HG02981 (cell line): ENCODE measurements around the gene GAS6.
"Not testable (repeated sequence)": the region's sequence is repeated elsewhere in the genome, so short reads cannot be mapped to it uniquely, and the experiment has no call there.

ENCODE experiments used
- ATAC-seq: cut with Tn5 transposase; IDR thresholded peaks from one replicate; pipeline ENCODE4 v1.9.1; 2021; ENCODE audit warnings: mild to moderate bottlenecking, moderate library complexity; ENCODE audit not compliant: unreplicated experiment

Gene GAS6

DNA sequence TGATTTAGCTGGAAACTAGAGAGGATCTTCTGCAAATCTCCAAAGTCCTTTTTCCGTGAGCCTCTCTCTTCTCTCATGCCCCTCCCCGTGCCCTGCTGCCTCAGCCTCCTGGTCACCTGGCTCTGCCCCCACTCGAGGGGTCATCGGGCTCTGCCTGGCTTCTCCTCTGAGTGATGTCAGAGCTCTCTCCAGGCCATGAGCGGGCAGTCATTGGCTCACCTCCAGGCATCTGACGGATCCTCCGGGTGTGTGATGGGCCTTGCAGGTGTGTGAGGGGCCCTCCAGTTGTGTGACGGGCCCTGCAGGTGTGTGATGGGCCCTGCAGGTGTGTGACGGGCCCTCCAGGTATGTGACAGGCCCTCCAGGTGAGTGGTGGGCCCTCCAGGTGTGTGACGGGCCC lies 10.3 kb upstream of the GAS6 start:
- ATAC-seq = no peak

DNA sequence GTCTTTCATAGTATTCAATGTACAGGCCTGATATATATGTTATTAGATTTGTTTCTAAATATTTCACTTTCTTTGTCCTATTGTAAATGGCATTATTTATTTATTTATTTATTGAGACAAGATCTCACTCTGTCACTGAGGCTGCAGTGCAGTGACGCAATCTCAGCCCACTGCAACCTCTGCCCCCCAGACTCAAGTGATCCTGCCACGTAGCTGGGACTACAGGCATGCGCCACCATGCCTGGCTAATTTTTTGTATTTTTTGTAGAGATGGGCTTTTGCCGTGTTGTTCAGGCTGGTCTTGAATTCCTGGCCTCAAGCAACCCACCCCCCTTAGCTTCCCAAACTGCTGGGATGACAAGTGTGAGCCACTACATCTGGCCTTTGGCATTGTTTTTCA lies 5.4 kb upstream of the GAS6 start:
- no peak for ATAC-seq

DNA sequence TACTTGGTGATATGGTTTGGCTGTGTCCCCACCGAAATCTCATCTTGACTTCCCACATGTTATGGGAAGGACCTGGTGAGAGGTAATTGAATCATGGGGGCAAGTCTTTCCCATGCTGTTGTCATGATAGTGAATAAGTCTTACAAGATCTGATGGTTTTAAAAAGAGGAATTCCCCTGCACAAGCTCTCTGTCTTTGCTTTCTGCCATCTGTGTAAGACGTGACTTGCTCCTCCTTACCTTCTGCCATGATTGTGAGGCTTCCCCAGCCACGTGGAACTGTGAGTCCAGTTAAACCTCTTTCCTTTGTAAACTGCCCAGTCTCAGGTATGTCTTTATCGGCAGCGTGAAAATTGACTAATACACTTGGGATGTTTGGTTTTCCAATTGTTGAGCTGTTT lies 4.0 kb upstream of the GAS6 start:
- not testable (repeated sequence) for ATAC-seq

DNA sequence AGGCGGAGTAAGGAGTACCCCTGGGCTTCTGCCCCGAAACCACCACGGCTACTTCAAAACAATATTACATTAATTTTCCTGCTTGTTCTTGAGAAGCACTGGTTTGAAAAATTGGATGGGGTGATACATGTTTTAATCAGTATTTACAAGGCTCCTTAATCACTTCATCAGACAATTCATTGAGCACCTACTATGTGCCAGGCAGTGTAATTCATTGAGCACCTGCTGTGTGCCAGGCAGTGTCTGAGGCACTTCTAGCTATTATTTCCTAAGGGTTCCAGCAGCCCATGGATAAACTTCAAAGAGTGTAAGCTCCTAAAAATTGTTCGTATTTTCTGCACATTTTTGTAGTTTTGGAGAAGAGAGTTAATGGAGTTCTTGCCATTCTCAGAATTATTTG lies 1.6 kb upstream of the GAS6 start:
- ATAC-seq = no peak

DNA sequence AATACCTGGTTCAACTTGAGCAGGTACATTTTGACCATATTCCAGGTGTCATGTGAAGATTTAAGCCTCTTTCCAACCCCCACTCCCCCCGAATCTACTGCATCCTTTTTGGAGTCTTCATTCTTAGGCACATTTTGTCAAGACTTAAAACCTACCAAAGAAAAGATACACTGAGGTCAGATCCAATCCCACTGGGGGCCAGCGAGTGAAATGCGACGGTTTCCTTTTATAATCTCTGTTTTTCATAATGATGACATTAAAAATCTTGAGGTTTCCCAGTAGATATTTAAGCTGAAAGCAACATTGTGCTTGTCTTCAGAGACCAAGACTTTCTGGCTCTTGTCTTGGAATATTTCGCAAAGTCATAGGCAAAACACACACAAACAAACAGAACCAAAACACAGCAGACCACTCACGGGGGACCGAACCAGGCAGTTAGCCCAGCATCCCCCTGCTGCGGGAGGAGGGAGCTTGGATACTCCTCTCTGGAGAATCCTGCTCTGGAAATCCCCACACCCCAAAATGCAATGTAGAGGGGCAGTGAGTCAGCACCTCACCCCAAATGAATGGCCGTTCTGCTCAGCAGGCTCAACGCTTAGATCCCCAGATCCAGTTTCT lies 506 bp upstream of the GAS6 start:
- ATAC-seq = no peak

DNA sequence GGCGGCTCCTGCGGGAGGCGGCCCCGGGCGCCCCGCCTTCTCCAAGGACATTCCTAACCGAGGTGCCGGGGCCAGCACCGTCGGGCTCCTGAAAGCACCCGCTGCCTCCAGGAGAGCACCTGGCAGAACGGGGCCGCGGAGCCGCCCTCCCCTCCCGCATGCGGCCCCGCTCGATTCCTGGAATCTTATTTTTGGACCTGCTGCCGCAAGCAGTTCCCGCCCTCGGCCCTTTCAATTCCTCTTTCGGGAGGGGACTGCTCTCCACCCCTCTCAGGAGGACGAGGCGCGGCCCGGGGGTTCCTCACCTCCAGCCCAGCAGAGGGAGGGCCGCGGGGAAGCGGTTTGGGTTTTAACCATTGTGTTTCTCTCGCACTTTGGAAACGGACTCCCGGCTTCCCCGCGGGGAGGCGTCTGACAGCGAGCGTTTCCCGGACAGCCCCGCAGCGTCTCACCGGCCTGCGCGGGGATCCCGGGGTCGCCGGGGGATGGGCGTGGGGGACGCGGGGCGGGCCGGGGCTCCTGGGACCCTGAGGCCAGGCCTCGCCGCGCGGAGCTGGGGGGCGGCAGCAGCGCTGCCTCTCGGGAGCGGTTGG lies 849 bp downstream of the GAS6 start:
- no peak for ATAC-seq

DNA sequence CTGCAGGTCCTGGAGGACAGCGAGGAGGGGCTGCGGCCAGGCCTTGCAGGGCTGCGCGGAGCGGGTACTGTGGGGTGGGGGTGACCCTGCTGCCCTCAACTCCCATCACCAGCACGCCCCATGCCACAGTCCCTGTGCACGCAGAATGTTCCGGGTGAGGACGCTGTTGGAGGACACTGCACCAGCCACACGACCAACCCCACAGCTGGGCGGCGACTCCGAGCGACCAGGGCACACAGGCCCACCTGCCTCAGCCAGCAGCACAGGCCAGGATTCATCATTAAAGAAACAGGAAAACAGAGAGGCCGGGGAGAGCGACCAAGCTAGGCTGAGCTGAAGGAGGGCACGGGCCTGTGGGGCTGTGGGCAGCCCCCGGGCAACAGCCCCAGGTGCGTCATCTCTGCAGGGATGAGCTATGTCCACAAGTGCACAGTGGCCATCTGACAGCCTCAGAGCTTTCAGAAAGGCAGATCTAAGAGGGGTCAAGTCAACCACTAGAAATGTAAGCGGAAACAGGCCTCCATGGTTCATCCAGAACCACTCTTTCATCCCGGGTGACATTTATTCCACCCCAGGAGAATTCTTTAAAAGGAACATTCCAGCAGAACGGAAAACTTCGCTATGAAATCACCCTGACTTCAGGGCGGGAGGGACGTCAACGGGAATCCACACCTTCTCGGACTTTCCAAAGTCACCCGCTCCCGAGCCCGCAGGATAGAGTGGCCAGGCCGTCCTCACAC lies 1.5 kb downstream of the GAS6 start:
- ATAC-seq = no peak

DNA sequence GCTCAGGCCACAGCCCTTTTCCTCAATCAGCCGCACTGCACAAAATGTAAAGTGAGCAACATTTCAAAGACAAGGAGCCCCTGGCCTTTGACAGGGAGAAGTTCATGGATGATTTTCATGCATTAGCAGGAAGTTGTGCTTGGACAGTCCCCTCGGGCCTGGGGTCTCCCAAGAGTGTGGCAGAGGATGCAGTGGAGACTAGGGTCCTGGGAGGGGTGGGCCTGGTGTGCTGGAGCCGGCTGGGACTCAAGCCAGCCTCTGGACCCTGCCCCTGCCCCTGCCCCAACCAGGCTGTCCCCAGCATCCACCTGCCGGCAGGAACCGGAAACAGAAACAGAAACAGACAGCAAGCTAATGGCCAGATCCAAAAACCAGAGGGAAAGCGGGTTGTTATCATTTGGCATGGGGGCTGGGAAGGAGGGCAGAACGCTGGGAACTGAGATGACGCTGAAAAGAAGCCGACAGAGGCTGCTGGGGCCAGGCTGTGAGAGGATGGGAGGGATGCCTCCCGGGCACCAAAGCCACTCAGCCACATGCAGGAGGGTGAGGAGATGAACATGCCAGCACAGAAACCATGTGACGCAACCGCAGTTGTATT lies 2.3 kb downstream of the GAS6 start:
- no peak for ATAC-seq

DNA sequence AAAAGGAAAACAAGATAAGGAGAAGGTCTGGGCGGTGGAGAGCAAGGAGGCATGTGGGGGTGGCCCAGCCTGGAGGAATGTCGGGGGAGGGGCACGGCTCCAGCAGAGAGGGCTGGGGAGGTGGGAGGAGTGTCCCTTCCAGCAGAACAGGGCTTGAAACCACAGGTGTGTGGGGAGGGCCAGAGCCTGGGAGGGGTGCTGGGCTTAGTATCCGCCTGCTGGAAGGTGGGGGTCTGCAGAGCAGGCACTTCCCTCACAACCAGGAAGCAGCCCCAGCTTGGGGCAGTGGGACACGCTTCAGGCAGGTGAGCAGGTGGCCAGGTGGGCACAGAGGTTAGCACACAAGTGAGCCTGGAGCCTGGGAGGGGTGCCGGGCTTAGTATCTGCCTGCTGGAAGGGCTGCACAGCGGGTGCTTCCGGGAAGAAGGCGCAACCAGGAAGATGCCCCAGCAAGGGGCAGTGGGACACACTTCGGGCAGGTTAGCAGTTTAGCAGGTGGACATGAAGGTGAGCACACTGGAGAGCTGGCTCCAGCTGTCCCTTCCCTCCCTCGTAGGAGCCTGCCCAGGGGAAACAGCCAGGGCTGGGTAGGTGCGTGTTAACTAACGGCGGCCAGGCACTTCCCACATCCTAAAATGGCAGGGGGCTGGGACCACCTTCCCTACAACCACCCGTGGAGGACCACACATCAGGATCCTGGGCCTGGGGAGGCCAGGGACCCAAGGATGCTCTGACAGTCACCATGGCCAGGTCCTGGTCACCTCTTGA lies 3.0 kb downstream of the GAS6 start:
- ATAC-seq = no peak

DNA sequence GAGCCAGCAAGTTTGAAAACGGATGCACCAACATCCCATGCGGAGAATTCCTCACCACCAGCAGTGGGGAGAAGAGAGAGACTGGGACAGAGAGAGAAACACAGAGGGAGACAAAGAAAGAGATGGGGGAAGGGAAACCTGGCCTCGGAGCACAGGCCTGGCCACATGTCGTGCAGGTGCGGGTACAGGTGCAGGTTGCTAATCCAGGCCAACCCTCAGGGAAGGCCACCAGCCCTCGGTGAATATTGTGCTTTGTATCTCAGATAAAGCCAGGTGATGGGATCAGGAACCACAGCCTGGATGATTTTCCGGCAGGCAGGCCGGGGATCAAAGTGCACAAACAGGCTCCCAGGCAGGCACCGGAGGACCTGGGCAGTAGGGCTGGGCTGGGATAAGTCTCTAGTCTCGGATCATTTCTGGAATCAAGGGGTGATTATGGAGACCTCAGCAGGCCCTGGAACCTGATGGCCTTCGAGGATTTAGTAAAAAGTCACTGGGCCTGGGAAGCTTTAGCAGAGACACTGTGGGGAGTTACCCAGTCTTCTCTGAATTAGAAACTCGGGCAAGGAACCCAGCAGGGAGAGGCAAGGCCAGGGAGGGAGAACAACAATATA lies 3.7 kb downstream of the GAS6 start:
- no peak for ATAC-seq

DNA sequence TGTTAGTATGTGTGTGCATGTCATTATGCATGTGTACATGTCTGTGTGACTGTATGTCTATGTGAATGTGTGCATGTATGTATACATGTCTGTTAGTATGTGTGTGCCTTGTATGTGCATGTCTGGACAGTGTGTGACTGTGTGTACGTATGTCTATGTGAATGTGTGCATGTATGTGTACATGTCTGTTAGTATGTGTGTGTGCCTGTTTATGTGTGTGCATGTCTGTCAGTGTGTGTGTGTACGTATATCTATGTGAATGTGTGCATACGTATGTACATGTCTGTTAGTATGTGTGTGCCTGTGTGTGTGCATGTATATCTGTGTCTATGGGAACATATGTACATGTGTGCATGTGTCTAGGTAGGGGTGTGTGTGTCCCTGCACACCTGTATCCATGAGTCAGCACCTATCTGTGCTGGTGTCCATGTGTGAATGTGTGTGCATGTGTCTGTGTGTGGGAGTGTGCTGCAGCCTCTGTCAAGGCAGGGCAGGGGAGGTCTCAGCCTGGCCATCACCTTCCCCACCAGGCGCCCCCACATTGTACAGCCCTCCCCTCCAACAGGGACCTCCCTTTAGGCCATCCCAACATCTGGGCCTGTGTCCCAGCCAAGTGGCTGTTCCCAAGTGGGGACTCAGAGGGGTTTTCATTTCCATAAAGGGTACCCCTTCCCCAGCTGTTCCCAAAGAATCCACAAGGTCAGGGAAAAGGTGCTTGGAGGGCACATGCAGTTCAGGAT lies 4.4 kb downstream of the GAS6 start:
- ATAC-seq = no peak

DNA sequence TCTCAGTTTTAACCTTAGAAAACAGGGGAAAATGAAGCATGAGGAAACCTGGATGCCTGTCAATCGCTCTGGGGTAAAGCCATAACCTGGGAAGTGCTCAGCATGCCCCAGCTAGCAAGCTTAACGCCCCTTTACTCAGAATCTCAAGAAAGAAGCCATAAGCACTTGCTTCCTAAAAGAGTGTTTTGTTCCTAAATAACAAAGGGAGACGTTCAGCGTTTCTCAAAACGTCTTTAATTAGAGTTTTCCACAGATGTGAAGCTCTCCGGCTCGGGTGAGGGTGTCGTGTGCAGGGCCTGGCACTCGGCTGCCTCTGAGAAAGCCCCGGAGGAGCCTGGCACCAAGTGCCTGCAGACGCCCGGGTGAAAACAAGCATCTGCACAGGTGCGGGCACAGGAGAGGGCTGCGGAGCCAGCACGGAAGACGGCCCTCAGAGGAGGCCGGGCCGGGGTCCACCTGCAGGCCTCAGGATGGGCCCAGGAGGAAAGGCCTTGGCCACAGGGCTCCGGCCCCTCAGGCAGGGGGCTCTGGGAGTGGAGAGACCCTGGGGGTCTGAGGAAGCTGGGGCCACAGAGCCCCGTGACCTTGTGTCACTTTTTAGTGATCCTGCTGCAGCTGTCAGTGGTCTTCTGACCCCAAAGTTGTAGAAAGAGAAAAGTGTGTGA lies 6.2 kb downstream of the GAS6 start:
- ATAC-seq = no peak

DNA sequence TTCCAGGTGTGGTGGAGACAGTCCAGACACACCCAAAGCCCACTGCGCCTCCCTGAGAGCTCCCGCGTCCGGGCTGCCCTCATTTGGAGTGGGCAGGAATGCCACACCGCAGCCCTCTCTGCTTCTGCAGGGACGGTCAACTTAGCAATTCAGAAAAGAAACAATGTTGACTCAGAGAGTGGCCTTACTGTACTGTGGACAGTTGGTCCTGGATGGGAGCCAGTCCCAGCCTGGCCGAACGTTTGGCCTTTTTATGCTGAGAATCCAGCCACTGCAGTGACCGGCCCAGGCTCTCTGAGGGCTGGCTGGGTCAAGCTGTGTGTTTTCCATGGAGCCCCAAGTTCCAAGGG lies 7.2 kb downstream of the GAS6 start:
- no peak for ATAC-seq

DNA sequence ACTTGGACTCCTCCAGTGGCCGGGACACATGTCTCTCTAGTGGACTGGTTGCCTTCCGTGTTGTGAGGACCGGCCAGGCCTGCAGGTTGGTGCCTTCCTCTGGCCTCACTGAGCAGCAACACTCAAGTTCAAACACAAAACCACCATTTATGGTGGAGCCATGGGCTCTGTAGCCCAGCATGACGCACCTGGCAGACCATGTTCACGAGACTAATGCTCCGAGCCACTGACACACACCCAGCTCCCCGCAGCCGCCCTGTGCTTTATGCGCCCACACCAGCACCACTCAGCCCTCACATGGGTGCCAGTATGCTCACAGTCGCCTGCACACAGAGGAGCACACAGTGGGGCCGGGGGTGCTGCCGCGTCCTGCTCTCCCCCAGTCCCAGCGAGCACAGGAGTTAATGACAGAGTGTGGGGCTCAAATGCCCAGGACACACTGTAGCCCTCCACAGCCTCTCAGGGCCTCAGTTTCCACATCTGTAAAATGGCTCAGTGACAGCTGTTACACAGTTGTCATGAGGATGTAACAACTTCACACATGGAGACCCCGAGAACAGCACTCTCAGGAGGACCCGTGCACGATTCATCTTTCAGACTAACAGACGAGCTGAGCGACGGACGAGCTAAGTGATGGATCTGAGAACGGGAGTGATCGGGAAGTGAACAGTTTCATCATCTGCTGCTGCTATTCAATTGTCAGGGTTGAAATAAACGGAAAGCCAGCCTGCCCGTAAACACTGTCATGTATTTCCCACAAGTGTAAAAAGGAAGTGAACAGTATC lies 7.8 kb downstream of the GAS6 start:
- no peak for ATAC-seq

DNA sequence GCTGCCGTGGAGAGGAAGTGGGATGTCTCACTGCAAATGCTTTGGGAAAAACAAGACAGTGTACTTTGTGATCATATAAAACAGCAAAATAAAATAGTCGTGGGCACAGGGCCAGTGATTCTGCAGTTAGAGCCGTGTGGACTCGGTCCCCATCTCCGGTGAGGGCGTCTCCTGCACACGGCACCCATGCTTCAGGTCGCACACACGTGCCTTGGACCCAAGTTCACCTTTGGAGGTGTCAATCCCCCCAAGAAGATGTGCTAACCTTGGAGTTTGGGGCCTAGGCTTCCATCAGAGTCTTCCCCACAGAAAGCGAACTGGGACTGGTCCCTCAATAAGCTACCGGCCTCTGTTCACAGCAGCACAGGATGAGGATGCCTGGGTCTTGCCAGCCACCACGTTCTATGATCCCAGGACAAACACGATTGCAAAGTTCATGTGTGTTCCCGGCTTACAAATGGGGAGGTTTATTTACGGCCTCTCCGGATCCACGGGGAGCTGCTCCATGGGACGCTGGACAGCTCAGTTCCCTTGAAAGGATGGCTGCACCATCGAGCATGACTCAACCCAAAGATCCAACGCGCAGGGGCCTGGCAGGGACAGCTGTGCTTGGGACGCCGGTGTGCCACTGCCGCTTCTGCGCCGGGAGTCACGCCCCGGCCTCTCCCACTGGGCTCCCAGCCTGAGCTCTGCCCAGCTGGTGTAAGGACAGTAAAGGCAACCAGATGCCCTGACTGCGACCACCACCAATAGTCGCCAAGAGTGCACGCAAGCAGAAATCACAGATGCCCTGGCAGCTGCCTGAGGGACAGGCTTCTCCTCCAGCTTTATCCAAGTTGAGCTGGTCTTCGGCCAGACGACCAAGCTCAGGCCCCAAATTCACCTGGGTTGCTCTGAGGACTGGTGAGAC lies 8.6 kb downstream of the GAS6 start:
- no peak for ATAC-seq

DNA sequence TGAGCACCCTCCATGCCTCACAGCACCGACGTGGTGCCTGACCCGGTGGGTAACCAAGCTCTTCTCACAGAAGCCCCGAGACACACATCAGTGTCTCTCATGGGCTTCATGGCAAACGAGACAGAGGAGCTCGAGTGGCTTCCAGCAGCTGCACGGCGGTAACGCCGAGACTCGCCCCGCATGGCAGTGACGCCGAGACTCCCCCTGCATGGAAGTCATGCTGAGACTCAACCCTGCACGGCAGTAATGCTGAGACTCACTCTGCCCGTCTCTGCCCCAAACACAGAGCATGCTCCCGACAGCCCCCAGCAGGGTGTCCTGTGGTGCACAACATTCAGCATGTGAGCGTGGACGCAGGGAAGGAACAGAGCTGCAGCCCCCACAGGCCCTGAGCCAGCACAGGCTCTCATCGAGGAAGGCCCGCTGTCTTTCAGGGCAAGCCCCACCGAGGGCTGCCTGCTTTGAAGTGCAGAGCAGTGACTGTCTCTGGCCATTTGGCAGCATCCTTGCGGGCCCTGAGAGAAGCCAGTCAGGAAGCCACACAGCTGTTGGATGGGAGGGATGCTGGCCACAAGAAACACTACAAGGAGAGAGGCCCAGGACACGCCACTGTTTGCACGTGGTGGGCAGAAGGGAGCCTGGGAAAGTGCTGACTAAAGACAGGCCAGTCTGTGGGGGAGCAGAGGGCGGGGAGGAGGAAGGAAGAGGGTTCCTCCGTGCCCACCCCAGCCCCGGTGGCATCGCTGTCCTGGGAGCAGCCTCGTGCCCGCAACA lies 9.5 kb downstream of the GAS6 start:
- ATAC-seq = no peak

DNA sequence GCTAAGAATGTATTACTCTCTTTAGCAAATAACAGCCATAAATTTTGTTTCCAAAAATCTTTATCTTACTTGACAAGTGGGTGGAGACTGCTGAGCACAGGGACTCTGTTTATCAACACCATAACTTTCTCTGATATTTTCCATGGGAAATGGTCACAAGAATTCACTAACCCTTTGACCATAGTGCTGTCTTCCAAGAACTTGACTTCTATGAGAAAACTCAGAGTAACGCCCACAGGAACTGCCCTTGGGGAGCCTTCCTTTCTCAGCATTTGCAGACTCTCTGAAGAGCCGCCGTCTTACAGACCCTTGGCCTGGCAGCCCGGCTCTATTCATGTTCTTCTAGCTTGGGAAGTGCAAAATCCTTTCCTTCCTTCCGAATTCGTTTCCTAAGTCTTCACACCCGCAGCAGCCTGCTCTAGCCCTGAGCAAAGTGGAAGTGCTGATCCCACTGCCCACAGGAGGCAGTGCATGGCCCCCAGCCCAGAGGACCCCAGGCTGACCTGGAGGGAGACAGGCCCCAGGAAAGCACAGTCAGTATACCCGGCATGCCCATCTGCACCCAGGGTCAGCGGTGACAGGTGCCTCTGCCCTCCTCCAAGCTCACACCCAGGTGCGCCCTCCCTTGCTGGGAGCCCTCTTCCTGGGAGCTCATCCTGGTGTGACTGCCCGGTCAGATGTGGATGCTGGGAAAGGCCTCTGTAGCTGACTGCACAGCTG lies 10.2 kb downstream of the GAS6 start:
- no peak for ATAC-seq
